Upper lobe of right lung (tissue), 1 donor: Measurements from ENCODE around the gene TUSC2. TPM values are rescaled to one million over a fixed set of nuclear protein-coding genes. Genes with fewer than 3 reads are reported as not detected.

Source experiments
- ATAC-seq: fragments of 200-7000 bp; cut with Tn5 transposase; one replicate; pipeline ENCODE4 v1.9.1; 2020; ENCODE audit warnings: mild to moderate bottlenecking, moderate library complexity
- DNase-seq: peaks from one replicate; pipeline ENCODE4 v3.0.0-alpha.2; 2020
- H3K27ac ChIP-seq: fragments of 200-600 bp; one replicate; pipeline ENCODE4 v1.8.0; 2022
- H3K27me3 ChIP-seq: fragments of 200-600 bp; one replicate; pipeline ENCODE4 v1.8.0; 2022; ENCODE audit warnings: mild to moderate bottlenecking
- H3K36me3 ChIP-seq: fragments of 200-600 bp; one replicate; pipeline ENCODE4 v1.8.0; 2022
- H3K4me1 ChIP-seq: fragments of 200-600 bp; one replicate; pipeline ENCODE4 v1.8.0; 2022
- H3K4me3 ChIP-seq: fragments of 200-600 bp; one replicate; pipeline ENCODE4 v1.8.0; 2022; ENCODE audit warnings: mild to moderate bottlenecking
- H3K9me3 ChIP-seq: fragments of 200-600 bp; one replicate; pipeline ENCODE4 v1.8.0; 2022
- CTCF ChIP-seq: fragments of 200-600 bp; IDR thresholded peaks from one replicate; pipeline ENCODE4 v1.8.0; 2022; ENCODE audit warnings: antibody characterized with exemption
- intact Hi-C: fragments of 100-400 bp; cut with DNase I; formaldehyde crosslinking; loops from one replicate; pipeline ENCODE4 v1.11.0; 2022
- long read RNA-seq: library from polyadenylated mRNA; unstranded; transcript quantifications from one replicate; pipeline ENCODE4 v2.0.0, GENCODE V29; 2021
- total RNA-seq: library from RNA; stranded (reverse); fragmentation: NEBNext Ultra II Directional; extraction: Animal tissue kit (Norgen Biotek cat#: 25700); gene quantifications from one replicate; pipeline ENCODE4 v1.2.1, GENCODE V29; 2021
- donor health status: DM: no; HTN: yes; CAD: no; lungs with severe emphysema.

TUSC2 gene
- 29.2 TPM for total RNA-seq
- long read RNA-seq, transcript TUSC2-201 (3 exons, 1,691 nt), result major isoform, 33 of 40 reads
- long read RNA-seq, partial matches to known transcripts, result 1 of 40 reads
- long read RNA-seq, other reads (novel, unspliced or antisense), result 3 of 40 reads

GRCh38 chr3:50327943-50328691, at the start of gene TUSC2:
Gene TUSC2 (minus strand): TSS chr3:50328223. CDS start chr3:50328099, 124 bp downstream.
- peaks cover 42% of the 10 kb centered on the region for H3K36me3 ChIP-seq
- intact Hi-C loops, result no loop called here
- peaks cover 31% of the 10 kb centered on the region for H3K4me1 ChIP-seq
- no peaks in the 10 kb centered on the region for H3K9me3 ChIP-seq
- peak; percentile 93 for ATAC-seq
- TF ChIP-seq CTCF, result no peak
- DNase-seq, result peak; percentile 98
- no peaks in the 10 kb centered on the region for H3K27me3 ChIP-seq
- peak within 1 kb of the TSS; percentile 99 for H3K4me3 ChIP-seq
- H3K27ac ChIP-seq, result peak within 1 kb of the TSS; percentile 89

- ATAC-seq, result peak; percentile 3
These were observed 47.4 kb upstream of the TUSC2 start for GRCh38 chr3:50375258-50375931.

GRCh38 chr3:50374363-50375257, 46.6 kb upstream of the TUSC2 start:
- no peak for TF ChIP-seq CTCF
- Histone ChIP-seq H3K27ac (no peak overlapping the region), H3K36me3 (peaks cover 11% of the 10 kb centered on the region), H3K27me3 (no peaks in the 10 kb centered on the region), H3K9me3 (no peaks in the 10 kb centered on the region), H3K4me1 (no peaks in the 10 kb centered on the region), H3K4me3 (no peak overlapping the region)
- intact Hi-C loops, result no loop called here
- ATAC-seq (no peak), DNase-seq (no peak)

More at GRCh38 chr3:50375258-50375931, 47.4 kb upstream of the TUSC2 start:
- DNase-seq, result no peak
- Histone ChIP-seq H3K27me3 (no peaks in the 10 kb centered on the region), H3K9me3 (no peaks in the 10 kb centered on the region), H3K4me3 (no peak overlapping the region), H3K36me3 (peaks cover 11% of the 10 kb centered on the region), H3K4me1 (no peaks in the 10 kb centered on the region), H3K27ac (no peak overlapping the region)
- intact Hi-C loops, result no loop called here
- no peak for TF ChIP-seq CTCF

- TF ChIP-seq CTCF, result no peak
- Histone ChIP-seq H3K27me3 (no peaks in the 10 kb centered on the region), H3K4me1 (no peaks in the 10 kb centered on the region), H3K36me3 (peaks cover 4% of the 10 kb centered on the region), H3K4me3 (no peak overlapping the region), H3K9me3 (no peaks in the 10 kb centered on the region), H3K27ac (no peak overlapping the region)
- intact Hi-C loops, result no loop called here
- no peak for ATAC-seq
- DNase-seq, result no peak
These were observed 45.4 kb upstream of the TUSC2 start for GRCh38 chr3:50373146-50374051.

GRCh38 chr3:50372349-50372748, 44.3 kb upstream of the TUSC2 start:
- DNase-seq, result no peak
- Histone ChIP-seq H3K4me3 (no peak overlapping the region), H3K27me3 (no peaks in the 10 kb centered on the region), H3K27ac (no peak overlapping the region), H3K4me1 (no peaks in the 10 kb centered on the region), H3K36me3 (no peaks in the 10 kb centered on the region), H3K9me3 (no peaks in the 10 kb centered on the region)
- no peak for ATAC-seq
- TF ChIP-seq CTCF, result no peak
- intact Hi-C loops, result no loop called here
